SK-N-SH (cell line): Measurements from ENCODE around the gene COL23A1.

Source experiments
- CTCF ChIP-seq: fragments of 200-600 bp; sonication (generic); IDR thresholded peaks from 2 replicates; pipeline ENCODE4 v1.6.1; 2017; ENCODE audit warnings: antibody characterized with exemption, mild to moderate bottlenecking, moderate library complexity
- GATA2 ChIP-seq: sonication (generic); formaldehyde crosslinking; IDR thresholded peaks from 2 replicates; pipeline ENCODE4 v1.5.0; 2020; ENCODE audit warnings: mild to moderate bottlenecking, missing genetic modification reagents
- JUND ChIP-seq: IDR thresholded peaks from 2 replicates; pipeline ENCODE4 v1.4.0; 2012
- MXI1 ChIP-seq: IDR thresholded peaks from 2 replicates; pipeline ENCODE4 v1.6.1; 2012; ENCODE audit warnings: mild to moderate bottlenecking, low read depth, low read length, improper control_type of control experiment
- POLR2AphosphoS5 ChIP-seq: IDR thresholded peaks from 2 replicates; pipeline ENCODE4 v1.6.1; 2012; ENCODE audit warnings: low read depth, low read length
- RAD21 ChIP-seq: IDR thresholded peaks from 2 replicates; pipeline ENCODE4 v1.6.1; 2012; ENCODE audit warnings: mild to moderate bottlenecking, low read length
- REST ChIP-seq: IDR thresholded peaks from 2 replicates; pipeline ENCODE4 v1.6.1; 2012; ENCODE audit warnings: mild to moderate bottlenecking, low read depth, low read length, moderate library complexity
- RFX5 ChIP-seq: IDR thresholded peaks from 2 replicates; pipeline ENCODE4 v1.6.1; 2012; ENCODE audit warnings: mild to moderate bottlenecking, improper control_type of control experiment, low read length
- SMC3 ChIP-seq: IDR thresholded peaks from 2 replicates; pipeline ENCODE4 v1.6.1; 2012; ENCODE audit warnings: low read depth, low read length, improper control_type of control experiment
- TCF12 ChIP-seq: IDR thresholded peaks from 2 replicates; pipeline ENCODE4 v1.4.0; 2012
- USF2 ChIP-seq: fragments of 150-350 bp; IDR thresholded peaks from 2 replicates; pipeline ENCODE4 v1.6.1; 2017; ENCODE audit warnings: antibody characterized with exemption, low read length, low read depth, borderline replicate concordance

- TF ChIP-seq CTCF (no peak), RFX5 (no peak), RAD21 (no peak), REST (no peak), SMC3 (no peak), MXI1 (no peak), USF2 (no peak), POLR2AphosphoS5 (no peak), TCF12 (no peak), GATA2 (CRISPR knock-in tag) (no peak; the same call in 1 of the 2 replicates), JUND (no peak)
Observed at GRCh38 chr5:178418031-178418430, 172.2 kb downstream of the COL23A1 start.
